Body of pancreas (tissue), 4 donors: ENCODE data around the gene SLC16A12.

ENCODE experiments used
- CTCF ChIP-seq, 7 experiments: fragments of 450-650 bp in 4 of 7; fragments of 200-600 bp in 3 of 7; sonication (generic) in 3 of 7; IDR thresholded peaks; one replicate each; pipeline ENCODE4 v1.5.1; 2016 to 2019; ENCODE audit warnings: antibody characterized with exemption in 7 of 7
- POLR2A ChIP-seq, 3 donors: fragments of 450-650 bp; IDR thresholded peaks; one replicate each; pipeline ENCODE4 v1.6.1; 2016; ENCODE audit warnings: antibody characterized with exemption in 3 of 3, mild to moderate bottlenecking in 2 of 3

- TF ChIP-seq POLR2A (IDR thresholded peaks at IDR 0.05) (no peak), CTCF (IDR thresholded peaks at IDR 0.05) (no peak)
These were observed 71.4 kb downstream of the SLC16A12 start for GRCh38 chr10:89463846-89464537.
